Hindlimb muscle (tissue), 1 donor: ENCODE data around the gene TXNDC17. TPM values are rescaled to one million over a fixed set of nuclear protein-coding genes. Genes with fewer than 3 reads are reported as not detected.
"Not testable (repeated sequence)": the region's sequence is repeated elsewhere in the genome, so short reads cannot be mapped to it uniquely, and the experiment has no call there.

Experiments used
- DNase-seq: peaks from one replicate; pipeline ENCODE4 v3.0.0-alpha.2; 2013
- polyA plus RNA-seq: library from polyadenylated mRNA; unstranded; fragments of 120-200 nt; gene quantifications from one replicate; pipeline ENCODE4 v1.2.1, GENCODE V29; 2013; ENCODE audit not compliant: insufficient read length

TXNDC17 gene
- polyA plus RNA-seq, 1 donor = 39.6 TPM

DNA sequence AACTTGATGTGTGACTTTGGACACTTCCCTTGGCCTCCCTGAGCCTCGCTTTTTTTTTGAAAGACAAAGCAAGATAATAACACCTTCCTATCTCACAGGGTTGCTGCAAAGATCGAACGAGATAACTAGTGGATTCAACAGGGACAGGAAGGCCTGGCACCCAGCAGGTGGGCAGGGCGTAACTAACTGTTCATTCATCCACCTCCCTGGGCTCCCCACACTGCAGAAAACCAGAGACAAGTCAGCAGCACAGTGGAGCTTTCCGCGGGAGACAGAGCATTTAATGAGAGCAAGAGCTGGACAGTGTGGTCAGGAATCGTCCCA is 43.6 kb downstream of the TXNDC17 start:
- DNase-seq = no peak

DNA sequence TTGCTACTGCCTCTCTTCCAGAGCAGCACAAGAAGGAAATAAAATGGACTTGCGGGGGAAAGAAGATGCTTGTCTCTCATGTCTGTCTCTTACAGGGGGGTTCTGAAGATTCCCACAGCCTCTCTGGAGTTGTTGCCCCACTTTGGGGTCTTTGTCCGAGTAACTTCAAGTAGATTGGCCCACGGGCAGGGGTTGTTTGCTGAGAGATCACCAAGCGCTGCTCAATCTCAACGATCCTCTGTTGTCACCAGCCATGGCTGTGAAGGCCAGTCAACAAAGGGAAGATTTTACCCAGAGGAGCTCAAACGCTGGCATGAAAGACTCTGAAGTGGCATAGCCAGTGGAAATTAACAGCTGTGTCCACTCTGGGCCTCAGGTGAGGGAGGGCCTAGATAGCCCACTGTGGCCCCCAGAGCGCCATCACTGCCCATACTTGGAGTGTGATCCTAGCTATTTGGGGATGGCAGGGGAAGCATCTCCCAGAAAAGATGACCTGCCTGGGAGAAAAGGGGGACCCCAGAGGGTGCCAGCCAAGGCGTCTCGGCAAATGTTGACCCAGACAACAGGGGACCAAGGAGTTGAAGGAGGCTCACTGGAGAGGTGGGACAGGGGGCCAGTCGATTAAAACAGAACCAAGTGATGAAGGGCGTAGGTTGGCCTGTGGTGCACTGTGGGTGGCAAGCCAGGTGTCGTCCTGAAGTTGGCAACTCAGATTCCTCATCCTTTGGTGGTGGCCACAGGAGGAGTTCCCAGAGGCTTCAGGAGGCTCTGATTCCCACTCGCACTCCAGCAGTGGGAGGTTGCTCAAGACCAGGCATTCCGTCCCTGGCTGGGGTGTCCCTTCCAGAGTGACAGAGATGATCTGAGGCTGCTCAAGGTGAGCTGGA is 44.3 kb downstream of the TXNDC17 start:
- no peak for DNase-seq

DNA sequence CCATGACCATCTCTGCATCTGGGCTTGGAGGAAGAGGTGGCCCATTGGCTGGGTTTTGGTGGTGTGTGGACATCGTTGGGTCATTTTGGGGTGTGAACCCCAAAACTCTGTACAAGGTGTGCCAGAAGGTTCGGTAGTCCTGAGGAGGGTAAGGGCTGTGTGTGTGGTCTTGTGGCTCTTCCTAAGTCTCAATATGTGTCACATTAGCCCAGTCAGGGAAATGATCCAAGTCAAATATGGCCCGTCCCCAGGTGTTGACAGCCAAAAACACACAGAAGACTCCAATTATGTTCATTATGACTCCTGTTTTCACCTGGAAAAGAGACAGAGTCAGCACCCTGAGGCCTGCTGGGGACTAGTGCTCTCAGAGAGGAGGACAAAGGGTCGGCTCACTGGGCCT is 45.2 kb downstream of the TXNDC17 start:
- no peak for DNase-seq

DNA sequence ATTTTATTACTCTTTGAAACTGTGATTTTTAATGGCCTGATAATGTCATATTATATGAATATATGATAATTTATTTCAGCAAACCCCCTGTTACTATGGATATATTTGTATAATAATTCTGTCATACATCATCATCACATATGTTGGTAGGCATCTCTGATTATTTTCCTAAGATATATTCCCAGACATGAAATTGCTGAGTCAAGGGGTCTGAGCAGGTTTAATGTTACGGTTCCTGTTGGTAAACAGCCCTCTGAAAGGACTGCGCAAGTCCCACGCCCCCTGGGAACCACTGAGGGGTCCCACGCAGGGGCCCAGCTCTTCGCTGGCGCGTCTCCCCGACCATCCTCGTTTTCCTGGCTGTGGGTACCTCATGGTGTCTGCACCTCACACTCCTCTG is 48.1 kb downstream of the TXNDC17 start:
- DNase-seq = no peak

DNA sequence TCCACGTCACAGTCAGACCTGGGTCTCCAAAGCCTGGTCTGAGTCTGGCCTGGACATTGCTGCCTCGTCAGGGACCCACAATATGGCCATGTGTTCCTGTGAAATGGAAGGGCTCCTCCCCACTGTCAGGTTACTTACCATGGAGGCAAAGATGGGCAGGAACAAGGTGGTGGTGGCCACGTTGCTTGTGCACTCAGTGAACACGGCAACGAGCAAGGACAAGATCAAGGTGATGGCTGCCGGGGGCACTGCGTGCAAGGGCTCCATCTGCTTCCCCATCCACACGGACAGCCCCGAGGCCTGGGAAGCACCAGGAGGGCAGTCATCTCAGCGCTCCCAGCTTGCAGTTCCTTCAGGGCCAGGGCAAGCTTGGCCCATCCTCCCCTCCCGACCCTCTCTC is 49.8 kb downstream of the TXNDC17 start:
- DNase-seq = no peak

DNA sequence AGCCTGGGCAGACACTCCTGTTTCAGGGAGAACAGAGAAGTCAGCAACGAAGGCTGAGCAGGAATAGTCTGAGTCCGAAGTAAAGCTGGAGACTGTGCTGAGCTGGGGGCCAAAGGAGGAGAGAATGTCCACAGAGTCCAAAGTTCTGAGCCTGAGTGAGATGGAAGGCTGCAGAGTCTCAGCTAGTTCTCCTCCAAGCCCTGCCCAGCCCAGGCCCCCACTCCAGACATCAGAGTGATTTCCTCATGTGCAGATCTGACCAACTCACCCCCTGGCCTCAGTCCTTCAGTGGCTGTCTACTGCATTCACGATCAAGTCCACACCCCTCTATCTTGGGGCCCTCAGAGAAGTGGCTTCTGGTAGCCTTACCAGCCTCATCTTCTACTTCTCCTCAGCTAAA is 50.7 kb downstream of the TXNDC17 start:
- DNase-seq = no peak

DNA sequence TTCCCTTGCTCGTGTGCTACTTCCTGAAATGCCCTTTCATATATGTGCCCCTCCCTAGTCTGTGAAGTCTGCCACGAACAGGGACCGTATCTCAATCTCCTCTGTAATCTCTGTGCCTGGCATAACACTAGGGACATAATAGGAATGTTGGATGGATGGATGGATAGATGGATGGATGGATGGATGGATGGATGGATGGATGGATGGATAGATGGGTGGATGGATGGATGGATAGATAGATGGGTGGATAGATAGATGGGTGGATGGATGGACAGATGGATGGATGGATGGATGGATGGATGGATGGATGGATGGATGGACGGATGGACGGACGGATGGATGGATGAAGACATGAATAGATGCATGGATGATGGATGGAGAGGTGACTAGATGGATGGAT is 51.1 kb downstream of the TXNDC17 start:
- DNase-seq = not testable (repeated sequence)

Other genes starting within 250 kb of the TXNDC17 start
- not detected for gene AIPL1, start 205.9 kb upstream of the TXNDC17 start, polyA plus RNA-seq
- 13.3 TPM for gene PIMREG, start 196.6 kb upstream of the TXNDC17 start, polyA plus RNA-seq
- gene PITPNM3, start 84.5 kb upstream of the TXNDC17 start, polyA plus RNA-seq = 5.9 TPM
- gene KIAA0753, start 349 bp upstream of the TXNDC17 start, polyA plus RNA-seq = 12.9 TPM
- 12.2 TPM for gene MED31, start 10.5 kb downstream of the TXNDC17 start, polyA plus RNA-seq
- 3.6 TPM for gene C17orf100, start 10.7 kb downstream of the TXNDC17 start, polyA plus RNA-seq
- gene SLC13A5, start 72.3 kb downstream of the TXNDC17 start, polyA plus RNA-seq = not detected
- 15.2 TPM for gene XAF1, start 115.0 kb downstream of the TXNDC17 start, polyA plus RNA-seq
- not detected for gene FBXO39, start 135.2 kb downstream of the TXNDC17 start, polyA plus RNA-seq
- gene TEKT1, start 190.7 kb downstream of the TXNDC17 start, polyA plus RNA-seq = not detected